COR-L47 (cell line): Measurements from ENCODE around the gene HIVEP1.

Experiments used
- DNase-seq: peaks from one replicate; lab custom pipeline; 2025; lab: John Stamatoyannopoulos, UW

The HIVEP1 gene

DNA sequence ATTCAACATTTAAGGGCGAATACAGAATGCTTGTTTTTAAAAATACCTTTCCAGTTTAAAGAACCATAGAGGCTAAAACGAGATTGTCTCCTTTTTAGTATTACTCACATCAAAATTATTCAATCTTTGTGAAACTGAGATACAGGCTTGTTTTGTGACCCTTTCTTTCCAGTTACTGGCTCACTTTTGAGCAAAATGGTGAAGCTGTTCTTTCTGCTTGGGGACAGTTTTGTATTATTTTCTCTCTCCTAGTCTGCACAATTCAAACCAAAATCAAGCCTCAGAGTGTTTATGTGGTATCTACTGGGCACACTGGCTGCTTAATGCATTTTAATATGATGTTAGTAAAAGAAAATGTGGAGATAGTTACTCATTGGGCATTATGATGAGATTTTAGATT, 36.5 kb downstream of the HIVEP1 start:
- no peak for DNase-seq

DNA sequence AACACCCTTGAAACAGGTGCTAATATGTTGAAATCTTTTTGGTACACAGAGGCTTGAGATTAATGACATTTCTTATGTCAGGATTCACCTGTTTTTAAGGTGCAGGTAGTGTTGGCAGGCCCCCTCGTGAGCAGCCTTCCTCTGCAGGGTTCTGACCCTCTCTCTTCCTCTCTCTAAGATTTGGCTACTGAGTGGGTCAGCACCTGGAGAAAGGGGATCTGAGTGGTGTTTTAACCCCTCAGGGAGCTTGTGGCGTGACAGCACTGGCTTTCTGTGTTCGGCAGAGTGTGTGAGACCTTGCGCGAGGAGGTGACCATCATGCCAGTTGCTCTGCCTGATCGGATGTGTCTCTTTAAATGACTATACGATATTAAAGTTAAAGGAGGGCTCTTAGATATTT, 37.1 kb downstream of the HIVEP1 start:
- no peak for DNase-seq

DNA sequence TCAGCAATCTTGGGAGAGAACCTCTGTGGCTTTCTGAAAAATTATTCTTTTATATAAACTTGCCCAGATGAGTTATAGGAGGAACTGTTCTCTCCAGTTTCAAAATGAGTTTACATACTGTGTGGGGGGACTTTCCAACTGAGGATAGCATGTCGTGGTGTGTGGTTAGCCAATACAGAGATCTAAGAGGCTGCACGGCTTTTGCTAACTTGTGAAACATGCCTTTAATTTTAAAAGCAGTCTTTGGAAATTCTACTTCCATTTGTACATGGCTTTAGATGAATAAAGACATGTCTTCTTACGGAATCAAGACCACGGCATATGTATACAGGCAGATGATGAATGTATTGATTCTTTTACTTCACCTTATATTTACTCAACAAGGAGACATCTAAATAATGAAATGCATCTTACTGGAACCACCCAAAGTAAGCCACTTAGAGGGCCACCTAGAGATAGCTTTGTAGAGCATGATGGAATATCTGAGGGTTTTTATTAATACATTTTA, 39.8 kb downstream of the HIVEP1 start:
- no peak for DNase-seq

DNA sequence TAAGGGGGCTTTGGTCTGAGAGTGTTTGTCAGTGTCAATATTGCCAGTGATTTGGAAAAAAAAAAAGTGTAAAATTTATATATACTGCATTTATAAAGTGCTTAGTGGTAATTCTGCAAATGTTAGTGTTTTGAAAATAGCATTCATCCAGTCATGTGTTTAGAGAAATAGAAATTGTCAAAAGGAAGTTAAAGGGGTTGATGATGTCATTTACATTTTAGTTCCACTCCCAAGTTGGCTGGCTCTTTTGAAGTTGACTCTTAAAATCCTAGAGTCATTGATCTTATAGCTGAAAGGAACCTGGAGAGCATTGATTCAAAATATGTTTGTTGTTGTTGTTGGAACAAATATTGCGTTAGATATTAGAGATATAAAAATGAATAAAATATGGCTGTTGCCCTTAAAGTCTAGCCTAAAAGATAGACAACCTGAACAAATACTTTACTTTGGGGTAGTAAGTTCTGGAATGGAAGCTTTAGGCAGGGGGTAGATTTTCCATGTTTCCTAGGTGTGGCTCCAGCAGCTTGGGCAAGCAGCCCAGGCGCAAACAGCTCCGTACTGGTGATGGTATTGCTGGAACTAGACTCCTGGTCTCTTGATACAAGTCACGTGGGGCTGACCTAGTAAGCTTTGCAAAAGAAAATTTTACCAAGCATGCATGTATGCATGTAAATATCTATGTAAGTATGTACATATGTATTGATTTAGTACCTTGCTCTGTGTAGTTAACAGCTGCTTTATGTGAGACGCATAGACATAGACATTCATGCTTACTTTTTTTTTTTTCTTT, 46.3 kb downstream of the HIVEP1 start:
- no peak for DNase-seq

DNA sequence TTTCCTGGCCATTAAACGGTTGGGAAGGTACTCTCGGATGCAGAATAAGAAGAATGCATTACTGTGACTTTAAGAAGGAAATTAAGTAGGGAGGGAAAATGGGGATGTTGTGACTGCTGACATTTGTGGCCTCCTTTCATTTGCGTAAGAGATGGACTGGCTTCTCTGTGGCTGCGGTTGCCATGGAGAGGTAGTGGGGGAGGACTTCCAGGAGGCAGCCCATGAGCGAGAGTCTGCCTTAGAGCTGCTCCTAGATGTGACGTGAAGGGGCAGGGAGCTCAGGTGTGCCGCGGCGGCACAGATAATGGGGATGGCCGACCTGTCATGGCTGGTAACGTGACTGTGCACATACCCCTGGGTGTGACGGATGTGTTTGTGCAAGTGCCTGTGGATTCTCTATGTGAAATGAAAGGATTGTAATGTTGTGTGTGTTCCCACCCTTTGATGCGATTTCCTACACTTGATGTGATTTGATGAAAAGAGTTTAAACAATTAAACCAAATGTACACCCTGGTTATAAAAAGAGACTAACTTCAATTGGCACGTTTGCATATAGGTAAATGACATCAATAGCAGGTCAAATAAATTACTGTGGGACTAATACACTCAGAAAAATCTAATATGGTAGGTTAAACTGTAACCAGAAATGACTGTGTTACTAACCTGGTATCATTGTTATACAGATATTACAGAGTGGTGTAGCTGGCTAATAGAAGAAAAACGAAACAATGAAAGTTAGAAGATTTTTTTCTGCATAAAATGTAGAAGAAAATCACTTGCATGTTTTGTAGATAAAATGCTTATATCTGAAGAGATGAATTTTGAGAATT, 48.9 kb downstream of the HIVEP1 start:
- peak; percentile 85 for DNase-seq

DNA sequence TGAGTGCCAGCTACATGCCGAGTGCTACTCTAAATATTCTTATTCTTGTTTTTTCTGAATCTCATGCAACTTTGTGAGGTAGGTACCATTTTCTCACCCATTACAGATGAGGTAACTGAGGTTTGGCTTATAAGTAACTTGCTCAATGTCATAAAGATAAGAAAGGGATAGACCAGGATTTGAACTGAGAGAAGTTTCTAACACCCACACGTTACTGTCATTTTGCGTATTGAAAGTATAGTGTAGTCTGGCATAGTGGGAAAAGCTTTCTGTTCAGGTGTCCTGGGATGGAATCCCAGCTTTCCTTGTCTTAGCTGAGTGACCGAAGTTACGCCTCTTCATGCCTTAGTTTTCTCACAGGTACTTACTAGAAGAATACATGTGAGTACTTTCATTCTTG, 50.5 kb downstream of the HIVEP1 start:
- no peak for DNase-seq

DNA sequence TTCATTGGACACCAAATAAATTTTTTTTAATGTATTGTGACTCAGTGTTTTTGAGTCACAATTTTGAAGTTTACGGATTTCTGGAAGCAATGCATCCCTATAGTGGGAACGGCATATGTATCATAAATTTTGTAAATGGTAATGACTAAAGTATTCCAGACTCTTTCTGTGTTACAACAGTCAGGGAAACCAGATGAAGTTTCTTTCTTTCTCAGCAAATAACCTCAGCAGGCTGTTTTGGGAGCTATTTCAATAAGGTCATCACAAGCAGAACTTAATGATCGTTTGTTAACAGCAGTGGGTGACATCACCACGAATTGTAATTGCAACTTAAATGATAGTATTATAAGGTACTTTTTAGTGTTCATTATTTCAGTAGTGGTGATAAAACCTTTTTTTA, 52.0 kb downstream of the HIVEP1 start:
- DNase-seq: no peak

DNA sequence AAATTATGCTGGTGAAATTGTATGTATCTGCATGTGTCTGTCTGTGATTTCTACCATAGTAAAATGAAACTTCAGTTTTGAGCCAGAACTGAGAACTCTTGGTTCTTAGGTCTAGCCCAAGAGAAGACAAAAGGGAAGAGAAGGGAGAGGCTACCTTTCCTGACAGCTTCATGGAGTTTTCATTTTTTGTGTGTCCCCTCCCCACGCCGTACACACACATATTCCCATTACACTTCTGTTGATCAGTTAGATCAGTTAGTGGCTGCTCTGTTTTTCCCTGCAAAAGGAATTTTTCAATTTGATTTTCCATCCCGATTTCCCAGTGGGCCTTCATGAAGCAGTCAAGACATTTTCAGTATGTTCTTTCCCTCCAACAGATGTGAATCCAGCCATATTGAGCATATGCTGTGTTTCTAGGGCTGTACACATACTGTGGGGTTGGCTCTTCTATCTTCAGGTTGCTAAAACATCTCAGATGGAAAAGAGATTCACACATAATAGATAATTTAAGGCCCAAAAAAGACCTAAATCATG, 52.5 kb downstream of the HIVEP1 start:
- no peak for DNase-seq

DNA sequence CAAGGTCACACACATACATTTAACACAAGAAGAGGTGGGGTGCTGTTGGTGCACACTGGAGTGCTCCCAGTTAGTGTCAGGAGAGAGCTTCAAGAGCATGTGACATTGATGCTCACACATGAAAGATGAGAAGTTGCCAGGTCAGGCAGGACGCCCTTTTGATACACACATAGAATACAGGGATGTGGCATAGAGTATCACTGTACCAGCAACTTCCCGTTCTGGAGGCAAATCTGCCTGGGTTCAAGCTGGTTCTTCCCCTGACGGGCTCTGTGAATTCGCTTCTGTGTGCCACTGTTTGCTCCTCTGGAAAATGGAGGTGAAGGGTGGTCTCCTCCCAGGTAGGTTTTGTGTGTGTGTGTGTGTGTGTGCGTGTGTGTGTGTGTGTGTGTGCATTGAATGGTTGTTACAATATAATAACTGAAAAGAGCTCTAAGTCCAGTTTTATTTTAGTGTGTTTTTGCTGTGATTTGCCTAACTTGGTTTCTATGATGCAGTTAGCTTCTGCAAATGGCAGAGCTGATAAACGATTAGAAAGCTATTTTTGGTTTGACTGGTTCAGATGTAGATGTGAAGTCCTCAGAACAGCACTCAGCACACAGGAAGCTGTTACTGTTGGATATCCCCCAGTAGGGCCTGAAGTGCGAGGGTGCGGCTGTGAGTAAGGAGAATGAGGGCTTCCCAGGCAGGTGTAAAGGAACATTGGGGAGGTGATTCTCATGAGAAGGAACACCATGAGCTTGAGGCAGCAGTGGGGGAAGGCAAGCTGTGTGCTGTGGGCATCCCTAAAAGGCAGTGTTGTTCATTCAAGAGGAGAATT, 53.4 kb downstream of the HIVEP1 start:
- DNase-seq: no peak

DNA sequence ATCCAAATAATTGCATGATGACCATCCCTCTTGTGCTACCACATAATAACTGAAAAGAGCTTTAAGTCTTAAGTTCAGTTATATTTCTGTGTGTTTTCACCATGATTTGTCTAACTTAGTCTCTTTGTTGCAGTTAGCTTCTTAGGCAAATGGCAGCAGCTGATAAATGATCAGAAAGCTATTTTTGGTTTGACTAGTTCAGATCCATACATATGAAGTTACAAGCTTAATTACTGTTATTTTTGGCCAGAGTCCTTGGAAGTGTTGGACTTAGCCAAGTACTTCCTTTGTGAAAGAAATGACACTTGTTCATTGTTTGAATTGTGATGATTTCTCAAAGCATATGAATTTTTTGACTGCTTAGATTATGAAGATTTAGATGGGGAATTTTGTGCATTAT, 54.2 kb downstream of the HIVEP1 start:
- DNase-seq: no peak

DNA sequence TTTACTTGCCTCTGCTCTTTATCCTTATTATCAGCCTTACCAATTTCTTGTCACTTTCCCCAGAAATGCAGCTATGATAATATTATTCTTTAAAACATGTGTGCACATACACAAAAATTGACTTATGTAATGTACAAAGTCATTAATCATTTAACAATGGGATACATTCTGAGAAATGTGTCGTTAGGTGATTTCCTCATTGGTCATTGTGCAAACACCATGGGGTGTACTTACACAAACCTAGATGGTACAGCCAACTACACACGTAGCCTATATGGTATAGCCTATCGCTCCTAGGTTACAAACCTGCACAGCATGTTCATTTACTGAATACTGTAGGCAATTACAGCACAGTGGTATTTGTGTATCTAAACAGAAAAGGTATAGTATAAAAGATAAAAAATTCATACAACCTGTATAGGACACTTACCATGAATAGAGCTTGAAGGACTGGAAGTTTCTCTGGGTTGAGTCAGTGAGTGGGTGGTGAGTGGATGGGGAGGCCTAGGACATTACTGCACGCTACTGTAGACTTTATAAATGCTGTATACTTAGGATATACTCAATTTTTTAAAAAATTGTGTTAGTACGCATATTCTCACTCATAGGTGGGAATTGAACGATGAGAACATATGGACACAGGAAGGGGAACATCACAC, 56.9 kb downstream of the HIVEP1 start:
- DNase-seq: no peak

DNA sequence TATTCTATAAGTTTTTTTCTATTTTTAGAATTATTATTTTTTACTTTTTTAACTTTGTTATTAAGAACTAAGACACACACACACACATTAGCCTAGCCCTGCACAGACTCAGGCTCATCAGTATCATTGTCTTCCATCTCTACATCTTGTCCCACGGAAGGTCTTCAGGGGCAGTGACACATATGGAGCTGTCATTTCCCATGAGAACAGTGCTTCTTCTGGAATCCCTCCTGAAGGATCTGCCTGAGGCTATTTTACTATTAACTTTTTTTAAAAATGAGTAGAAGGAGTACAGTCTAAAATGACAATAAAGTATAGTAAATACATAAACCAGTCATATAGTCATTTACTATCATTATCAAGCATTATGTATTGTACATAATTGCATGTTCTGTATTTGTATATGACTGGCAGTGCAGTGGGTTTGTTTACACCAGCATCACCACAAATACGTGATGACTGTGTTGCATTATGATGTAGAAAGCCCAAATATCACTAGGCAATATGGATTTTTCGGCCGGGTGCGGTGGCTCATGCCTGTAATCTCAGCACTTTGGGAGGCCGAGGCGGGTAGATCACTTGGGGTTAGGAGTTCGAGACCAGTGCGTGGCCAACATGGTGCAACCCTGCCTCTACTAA, 57.9 kb downstream of the HIVEP1 start:
- DNase-seq: peak; percentile 17

DNA sequence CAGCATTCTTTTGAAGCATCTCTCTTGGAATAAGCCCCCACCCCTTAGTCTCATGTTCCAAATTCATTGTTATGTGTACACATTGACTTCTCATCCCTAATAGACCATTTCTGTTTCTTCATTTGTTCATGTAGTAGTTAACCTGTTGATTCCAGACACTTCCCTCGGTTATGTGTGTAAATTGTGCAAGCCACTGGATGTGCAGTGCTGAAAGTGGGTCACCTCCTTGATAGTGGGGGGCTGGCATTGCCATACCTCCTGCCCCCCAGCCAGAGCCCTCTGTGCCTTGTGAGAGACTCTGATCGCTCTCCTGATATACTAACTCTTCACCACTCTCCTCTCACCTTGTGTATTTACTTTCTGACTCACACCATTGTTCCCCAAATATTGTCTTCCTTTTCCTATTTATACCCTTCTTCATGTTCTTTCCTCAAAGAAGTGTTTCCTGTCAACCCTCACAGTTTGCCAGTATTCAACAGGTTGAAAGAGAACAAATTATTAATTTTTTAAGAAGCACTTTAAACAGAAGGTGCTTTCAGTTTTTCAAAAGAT, 59.0 kb downstream of the HIVEP1 start:
- DNase-seq: no peak

DNA sequence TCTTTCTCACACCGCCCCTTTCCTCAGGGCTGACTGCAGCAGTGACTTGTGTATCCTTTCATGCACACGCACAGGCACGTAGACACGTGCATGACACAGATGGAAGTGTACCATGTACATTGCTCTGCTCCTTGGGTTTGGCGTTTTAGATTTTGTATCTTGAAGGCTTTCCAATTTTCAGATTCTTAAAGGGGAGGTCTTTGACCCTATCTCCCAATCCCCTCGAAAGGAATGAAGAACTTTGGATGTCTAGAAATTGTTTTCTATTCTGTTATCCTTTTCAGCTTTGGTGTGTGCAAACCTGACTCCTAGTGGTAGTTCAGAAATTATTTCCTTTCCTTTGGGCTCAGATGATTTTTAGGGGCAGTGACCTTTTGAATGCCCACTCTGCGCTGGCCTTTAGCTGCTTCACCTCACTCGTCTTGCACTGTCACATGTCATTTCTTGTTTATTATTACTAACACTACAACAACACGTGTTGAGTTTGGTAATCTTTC, 63.0 kb downstream of the HIVEP1 start:
- no peak for DNase-seq

DNA sequence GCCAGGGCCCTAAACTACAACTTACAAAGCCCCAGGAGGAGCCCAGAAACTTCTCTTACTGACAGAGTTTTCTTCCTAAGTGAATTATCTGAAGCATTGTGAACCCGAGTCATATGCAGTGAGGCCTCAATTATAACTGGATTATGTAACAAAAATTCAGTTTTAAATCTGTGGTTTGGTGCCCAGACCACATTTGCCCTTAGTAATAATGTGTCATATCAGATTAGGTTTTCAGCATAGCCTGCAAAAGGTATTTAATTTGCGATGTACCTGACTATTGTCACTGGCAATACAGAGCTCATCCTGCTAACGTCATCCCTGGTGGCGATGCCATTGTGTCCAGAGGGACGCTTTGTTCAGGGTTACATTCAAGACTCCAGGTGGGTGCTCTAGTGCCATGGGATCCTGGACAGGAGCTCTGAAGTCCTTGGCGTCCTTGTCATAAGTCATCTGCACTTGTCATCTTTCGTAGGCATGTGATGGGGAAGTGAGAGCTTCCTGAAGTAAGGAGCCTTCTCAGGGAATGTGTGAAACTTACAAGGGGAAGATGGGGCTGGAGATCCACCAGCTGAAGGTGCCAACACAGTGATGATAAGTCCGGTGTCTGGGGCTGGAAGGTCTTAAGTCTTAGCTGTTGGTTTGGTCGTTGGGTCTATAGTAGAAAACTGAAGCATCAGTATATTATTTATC, 65.1 kb downstream of the HIVEP1 start:
- DNase-seq: no peak

DNA sequence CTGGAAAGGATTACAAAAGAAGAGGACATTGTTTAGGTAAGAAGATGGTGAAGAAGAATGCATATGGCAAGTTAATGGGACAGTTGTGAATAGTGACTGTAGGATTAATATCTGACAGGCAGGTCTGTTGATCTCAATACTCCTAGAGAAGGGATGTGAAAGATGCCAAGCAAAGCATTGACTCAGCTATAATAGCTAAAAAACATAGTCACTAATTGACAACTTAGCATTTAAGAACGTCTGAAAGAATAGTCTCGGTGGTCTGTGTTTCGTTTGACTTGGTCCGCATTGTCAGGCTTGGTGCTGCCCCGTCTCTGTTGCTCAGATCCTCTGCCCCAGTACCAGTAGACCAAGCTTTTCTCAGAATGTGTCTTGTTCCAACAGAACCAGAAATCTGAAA, 65.9 kb downstream of the HIVEP1 start:
- no peak for DNase-seq

DNA sequence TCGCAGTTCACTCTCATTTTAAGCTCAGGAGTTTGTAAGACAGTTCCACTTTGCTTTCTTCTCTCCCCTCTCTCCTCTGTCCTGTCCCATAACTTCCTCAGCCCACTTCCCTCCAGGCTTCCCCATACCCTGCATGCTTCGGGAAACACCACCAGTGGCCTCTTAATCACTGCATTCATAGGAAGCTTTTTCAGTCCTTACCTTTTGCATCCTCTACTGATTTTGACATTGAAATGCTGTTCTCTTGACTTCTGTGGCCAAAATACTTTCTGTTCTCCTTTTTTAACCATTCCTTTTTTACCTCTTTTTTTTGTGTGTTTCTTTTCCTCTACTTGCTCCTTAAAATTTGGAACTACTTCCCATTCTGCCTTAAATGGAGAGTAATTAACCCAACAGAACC, 69.7 kb downstream of the HIVEP1 start:
- no peak for DNase-seq

DNA sequence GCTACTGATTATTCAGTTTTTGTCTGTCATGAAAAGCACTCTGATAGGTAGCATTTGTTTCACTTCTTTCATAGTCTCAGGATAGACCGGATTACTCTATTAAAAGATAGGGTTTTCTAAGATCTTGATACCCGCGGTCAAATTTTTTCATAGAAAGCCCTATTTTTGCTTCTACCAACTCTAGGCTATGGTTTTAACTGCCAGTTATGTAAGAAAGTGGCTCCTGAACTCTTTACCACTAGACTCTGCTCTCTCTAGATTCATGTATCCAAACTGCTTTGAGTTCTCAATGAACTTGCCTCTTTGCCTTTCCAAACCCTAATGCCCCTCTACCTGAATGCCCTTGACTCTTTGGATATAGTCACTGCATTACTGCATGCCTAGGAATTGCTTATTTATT, 70.3 kb downstream of the HIVEP1 start:
- DNase-seq: no peak

DNA sequence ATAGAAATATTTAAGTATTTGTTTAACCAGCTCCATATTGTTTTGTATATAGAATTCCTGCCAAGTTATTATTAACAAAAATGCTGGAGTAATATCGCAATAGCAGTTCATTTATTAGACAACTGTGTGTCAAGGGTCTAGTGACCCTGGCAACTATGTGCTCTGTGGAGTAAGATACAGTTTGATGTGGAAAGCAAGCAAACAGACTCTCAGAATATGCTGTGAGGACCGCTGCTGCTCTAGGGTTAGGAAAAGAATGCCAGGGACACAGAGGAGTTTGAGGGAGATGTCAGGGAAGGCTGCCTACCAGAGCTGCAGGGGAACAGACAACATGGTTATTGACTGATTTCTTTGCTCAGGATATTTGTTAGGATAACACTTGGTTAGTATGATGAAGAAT, 71.2 kb downstream of the HIVEP1 start:
- no peak for DNase-seq

DNA sequence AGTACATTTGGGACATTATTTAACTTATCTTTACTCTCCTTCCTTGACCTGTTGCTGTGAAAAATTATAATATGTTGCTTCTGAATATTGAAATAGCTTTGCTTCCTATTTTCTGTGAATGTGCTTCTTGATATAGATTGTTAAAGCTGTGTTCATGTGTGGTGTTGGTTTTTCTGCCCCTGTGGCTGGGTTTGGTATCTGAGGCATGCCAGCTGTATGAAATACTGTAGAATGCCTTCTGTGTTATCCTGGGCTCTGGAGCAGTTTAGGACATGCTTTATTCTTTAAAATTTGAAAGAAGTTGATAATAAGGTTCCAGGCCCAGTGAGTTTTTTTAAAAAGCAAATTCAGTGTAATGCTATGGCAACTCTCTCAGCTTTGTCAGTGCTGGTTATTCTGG, 71.7 kb downstream of the HIVEP1 start:
- no peak for DNase-seq
